Endodermal cell (in vitro differentiated cells): ENCODE results near the gene IL18R1. TPM values are rescaled to one million over a fixed set of nuclear protein-coding genes. Genes with fewer than 3 reads are reported as not detected.
A peak's percentile ranks its signal among the peaks of the same experiment; 100 is the strongest.

ENCODE experiments used
- DNase-seq: peaks from one replicate; pipeline ENCODE4 v3.0.0-alpha.2; 2017
- H3K27ac ChIP-seq: 2 replicates; pipeline ENCODE4 v1.5.1; 2013; ENCODE audit warnings: mild to moderate bottlenecking, low read depth, low read length, moderate library complexity
- H3K27me3 ChIP-seq: 2 replicates; pipeline ENCODE4 v1.6.1; 2013; ENCODE audit warnings: mild to moderate bottlenecking, low read length, moderate library complexity; ENCODE audit not compliant: insufficient read depth, control insufficient read depth, poor library complexity, severe bottlenecking
- H3K36me3 ChIP-seq: 2 replicates; pipeline ENCODE4 v1.7.0; 2013; ENCODE audit warnings: mild to moderate bottlenecking, low read length, moderate library complexity; ENCODE audit not compliant: control insufficient read depth, insufficient read depth
- H3K4me1 ChIP-seq: one replicate; pipeline ENCODE4 v1.7.0; 2013; ENCODE audit warnings: low read length; ENCODE audit not compliant: control insufficient read depth, insufficient read depth
- H3K4me3 ChIP-seq: 2 replicates; pipeline ENCODE4 v1.5.1; 2013; ENCODE audit warnings: mild to moderate bottlenecking, low read length, moderate library complexity
- H3K9ac ChIP-seq: 2 replicates; pipeline ENCODE4 v1.6.1; 2013; ENCODE audit warnings: mild to moderate bottlenecking, low read length, moderate library complexity; ENCODE audit not compliant: poor library complexity, severe bottlenecking; ENCODE audit errors: extremely low read depth
- H3K9me3 ChIP-seq: 2 replicates; pipeline ENCODE4 v1.6.1; 2013; ENCODE audit warnings: mild to moderate bottlenecking, low read length, moderate library complexity; ENCODE audit not compliant: control insufficient read depth
- H3K27ac Mint-ChIP-seq: 2 replicates; pipeline ENCODE4 v1.8.0; 2020; ENCODE audit warnings: mixed read lengths
- H3K27me3 Mint-ChIP-seq: 2 replicates; pipeline ENCODE4 v1.8.0; 2021; ENCODE audit warnings: mild to moderate bottlenecking, mixed read lengths; ENCODE audit not compliant: insufficient read depth
- H3K36me3 Mint-ChIP-seq: 2 replicates; pipeline ENCODE4 v1.8.0; 2020; ENCODE audit warnings: low read depth, mixed read lengths
- H3K4me1 Mint-ChIP-seq: 2 replicates; pipeline ENCODE4 v1.8.0; 2020; ENCODE audit warnings: mixed read lengths
- H3K4me3 Mint-ChIP-seq: 2 replicates; pipeline ENCODE4 v1.8.0; 2020; ENCODE audit warnings: mild to moderate bottlenecking, moderate library complexity, mixed read lengths
- H3K9me3 Mint-ChIP-seq: 2 replicates; pipeline ENCODE4 v1.8.0; 2020; ENCODE audit warnings: mild to moderate bottlenecking, mixed read lengths
- CTCF ChIP-seq: fragments of 200-600 bp; sonication (generic); conservative IDR thresholded peaks from 2 replicates; pipeline ENCODE4 v1.5.0; 2021; ENCODE audit warnings: antibody characterized with exemption, mild to moderate bottlenecking
- WGBS, 2 experiments: methylation state at CpG; one replicate each; pipeline versions ENCODE4 v1.1.5 to v1.1.7; 2013; ENCODE audit warnings: missing lambda C conversion rate in 2 of 2, mixed read lengths in 1 of 2; ENCODE audit not compliant: insufficient coverage in 1 of 2, insufficient read length in 1 of 2; 5-methylcytosine and 5-hydroxymethylcytosine counted together
- long read RNA-seq, 4 experiments: library from polyadenylated mRNA in 2 of 4; library from RNA in 1 of 4; library from capped mRNA in 1 of 4; stranded (forward) in 3 of 4; unstranded in 1 of 4; transcript quantifications; one replicate each; pipeline ENCODE4 v2.0.0, GENCODE V29; 2020 to 2021; ENCODE audit warnings: inconsistent platforms in 1 of 4
- polyA plus RNA-seq, 2 experiments: library from polyadenylated mRNA; stranded (reverse); fragments of 50-300 nt; gene quantifications; one replicate each; pipeline ENCODE4 v1.2.3, GENCODE V29; 2013
- total RNA-seq, 2 donors: library from RNA; stranded (reverse); fragmentation: NEBNext Ultra II Directional in 1 of 2; extraction: Animal tissue kit (Norgen Biotek cat#: 25700) in 1 of 2; gene quantifications; 2 replicates in 1 of 2; 3 replicates in 1 of 2; pipeline ENCODE4 v1.2.1, GENCODE V29; 2021

Gene IL18R1
- 1 to 10 TPM; 2.2 to 2.4 TPM for total RNA-seq
- 0.50 TPM for polyA plus RNA-seq (2013, experiment 1 of 2)
- polyA plus RNA-seq (2013, experiment 2 of 2): 0.50 TPM
- long read RNA-seq, experiment 1, partial matches to known transcripts: 1 of 3 reads
- long read RNA-seq, experiment 1, other reads (novel, unspliced or antisense): 2 of 3 reads
- long read RNA-seq, experiment 2, partial matches to known transcripts: 7 of 32 reads
- long read RNA-seq, experiment 2, other reads (novel, unspliced or antisense): 21 of 32 reads
- long read RNA-seq, experiment 3, partial matches to known transcripts: 0 of 8 reads
- long read RNA-seq, experiment 3, other reads (novel, unspliced or antisense): 5 of 8 reads
- long read RNA-seq, experiment 4, partial matches to known transcripts: 1 of 6 reads
- long read RNA-seq, experiment 4, other reads (novel, unspliced or antisense): 5 of 6 reads

- WGBS, 2 experiments: 1 to 2% methylated on average over 12 to 69 of the region's 69 CpGs
Observed at GRCh38 chr2:102355526-102356380, at the start of gene IL18R1. TSS of gene IL18R1 (plus strand) at chr2:102355796. CDS start at chr2:102362661, 6,865 bp downstream.

GRCh38 chr2:102306125-102306524, 49.5 kb upstream of the IL18R1 start:
- Mint-ChIP-seq H3K27me3 (peaks cover 13% of the 10 kb centered on the region), H3K27ac (no peak overlapping the region), H3K36me3 (no peaks in the 10 kb centered on the region), H3K9me3 (no peaks in the 10 kb centered on the region), H3K4me3 (no peak overlapping the region), H3K4me1 (peaks cover 10% of the 10 kb centered on the region)
- Histone ChIP-seq H3K27ac (no peak overlapping the region), H3K27me3 (no peaks in the 10 kb centered on the region), H3K9me3 (no peaks in the 10 kb centered on the region), H3K36me3 (no peaks in the 10 kb centered on the region), H3K4me3 (no peak overlapping the region), H3K4me1 (peaks cover 3% of the 10 kb centered on the region), H3K9ac (no peak overlapping the region)
- TF ChIP-seq CTCF: no peak
- DNase-seq: no peak
- WGBS, 2 experiments: 100% methylated on average over 1 of the region's 1 CpG; no CpG with 5 or more reads in 1 of the 2 experiments

More at GRCh38 chr2:102355526-102356380, at the start of gene IL18R1:
- Histone ChIP-seq H3K27me3 (no peaks in the 10 kb centered on the region), H3K36me3 (no peaks in the 10 kb centered on the region), H3K4me1 (no peaks in the 10 kb centered on the region), H3K9me3 (no peaks in the 10 kb centered on the region), H3K27ac (no peak within 1 kb of the TSS), H3K9ac (peak within 1 kb of the TSS; percentile 53), H3K4me3 (peak within 1 kb of the TSS; percentile 85)
- DNase-seq: peak; percentile 90
- Mint-ChIP-seq H3K4me3 (peak within 1 kb of the TSS; percentile 60), H3K27ac (peak within 1 kb of the TSS; percentile 9), H3K4me1 (no peaks in the 10 kb centered on the region), H3K27me3 (peaks cover 10% of the 10 kb centered on the region), H3K9me3 (no peaks in the 10 kb centered on the region), H3K36me3 (no peaks in the 10 kb centered on the region)
- TF ChIP-seq CTCF: peak; percentile 94

GRCh38 chr2:102310964-102311640, 44.5 kb upstream of the IL18R1 start, which contains the start of gene IL1RL1:
TSS of gene IL1RL1 (plus strand) at chr2:102311563. CDS start at chr2:102338265, 26,702 bp downstream.
- TF ChIP-seq CTCF: no peak
- peaks cover 8% of the 10 kb centered on the region for H3K27me3 Mint-ChIP-seq
- no peaks in the 10 kb centered on the region for H3K36me3 Mint-ChIP-seq
- WGBS, 2 experiments: 79 to 86% methylated on average over 5 of the region's 5 CpGs
- H3K27ac Mint-ChIP-seq: no peak within 1 kb of the TSS
- peaks cover 13% of the 10 kb centered on the region for H3K9me3 Mint-ChIP-seq
- no peak within 1 kb of the TSS for H3K9ac ChIP-seq
- H3K4me3 ChIP-seq: peak within 1 kb of the TSS; percentile 56
- no peak within 1 kb of the TSS for H3K4me3 Mint-ChIP-seq
- H3K27ac ChIP-seq: no peak within 1 kb of the TSS
- H3K27me3 ChIP-seq: no peaks in the 10 kb centered on the region
- no peaks in the 10 kb centered on the region for H3K36me3 ChIP-seq
- peaks cover 5% of the 10 kb centered on the region for H3K4me1 ChIP-seq
- DNase-seq: no peak
- peaks cover 21% of the 10 kb centered on the region for H3K4me1 Mint-ChIP-seq
- peaks cover 20% of the 10 kb centered on the region for H3K9me3 ChIP-seq
